Stimulated activated naive CD8-positive, alpha-beta T cell treated with anti-CD3 and anti-CD28 coated beads, Interleukin-15, Interleukin-2, amounts not matched to agents 100 ng/mL and 50 ng/mL, for 24 hours (primary cell): Measurements from ENCODE around the gene TAF1L.
"Not testable (repeated sequence)": the region's sequence is repeated elsewhere in the genome, so short reads cannot be mapped to it uniquely, and the experiment has no call there.

ENCODE experiments used
- H3K27ac Mint-ChIP-seq: one replicate; pipeline ENCODE4 v1.8.0; 2021; ENCODE audit warnings: mild to moderate bottlenecking, mixed read lengths
- H3K27me3 Mint-ChIP-seq: one replicate; pipeline ENCODE4 v1.8.0; 2021; ENCODE audit warnings: mixed read lengths
- H3K36me3 Mint-ChIP-seq: one replicate; pipeline ENCODE4 v1.8.0; 2021; ENCODE audit warnings: low read depth, mixed read lengths
- H3K4me1 Mint-ChIP-seq: one replicate; pipeline ENCODE4 v1.8.0; 2021; ENCODE audit warnings: low read depth, mixed read lengths
- H3K4me3 Mint-ChIP-seq: one replicate; pipeline ENCODE4 v1.8.0; 2021; ENCODE audit warnings: mild to moderate bottlenecking, mixed read lengths
- H3K9me3 Mint-ChIP-seq: one replicate; pipeline ENCODE4 v1.8.0; 2021; ENCODE audit warnings: mixed read lengths

The TAF1L gene

GRCh38 chr9:32635362-32635761, at the start of gene TAF1L:
TAF1L (minus strand) TSS chr9:32635669; CDS start chr9:32635579, 90 bp downstream.
- Mint-ChIP-seq H3K36me3 (no peaks in the 10 kb centered on the region), H3K4me1 (no peaks in the 10 kb centered on the region), H3K27me3 (peaks cover 16% of the 10 kb centered on the region), H3K27ac (no peak within 1 kb of the TSS), H3K9me3 (no peaks in the 10 kb centered on the region), H3K4me3 (no peak within 1 kb of the TSS)

GRCh38 chr9:32681751-32682150, 46.3 kb upstream of the TAF1L start:
- no peaks in the 10 kb centered on the region for H3K4me1 Mint-ChIP-seq
- peaks cover 13% of the 10 kb centered on the region for H3K27me3 Mint-ChIP-seq
- peaks cover 22% of the 10 kb centered on the region for H3K9me3 Mint-ChIP-seq
- H3K4me3 Mint-ChIP-seq = no peak overlapping the region
- no peak overlapping the region for H3K27ac Mint-ChIP-seq
- H3K36me3 Mint-ChIP-seq = no peaks in the 10 kb centered on the region

- Mint-ChIP-seq H3K36me3 (no peaks in the 10 kb centered on the region), H3K27ac (no peak overlapping the region), H3K27me3 (peaks cover 4% of the 10 kb centered on the region), H3K4me3 (no peak overlapping the region), H3K4me1 (no peaks in the 10 kb centered on the region), H3K9me3 (peaks cover 12% of the 10 kb centered on the region)
Measured at GRCh38 chr9:32677931-32678330, 42.5 kb upstream of the TAF1L start.

GRCh38 chr9:32672469-32672868, 37.0 kb upstream of the TAF1L start:
- no peaks in the 10 kb centered on the region for H3K9me3 Mint-ChIP-seq
- no peak overlapping the region for H3K27ac Mint-ChIP-seq
- no peaks in the 10 kb centered on the region for H3K27me3 Mint-ChIP-seq
- no peaks in the 10 kb centered on the region for H3K36me3 Mint-ChIP-seq
- no peaks in the 10 kb centered on the region for H3K4me1 Mint-ChIP-seq
- H3K4me3 Mint-ChIP-seq = no peak overlapping the region

GRCh38 chr9:32671333-32671732, 35.9 kb upstream of the TAF1L start:
- Mint-ChIP-seq H3K27ac (no peak overlapping the region), H3K36me3 (no peaks in the 10 kb centered on the region), H3K4me1 (no peaks in the 10 kb centered on the region)

GRCh38 chr9:32665101-32665500, 29.6 kb upstream of the TAF1L start:
- H3K9me3 Mint-ChIP-seq = no peaks in the 10 kb centered on the region
- H3K4me1 Mint-ChIP-seq = no peaks in the 10 kb centered on the region
- no peak overlapping the region for H3K27ac Mint-ChIP-seq
- H3K27me3 Mint-ChIP-seq = peaks cover 3% of the 10 kb centered on the region
- no peak overlapping the region for H3K4me3 Mint-ChIP-seq
- no peaks in the 10 kb centered on the region for H3K36me3 Mint-ChIP-seq

More at GRCh38 chr9:32671333-32671732, 35.9 kb upstream of the TAF1L start:
- no peaks in the 10 kb centered on the region for H3K9me3 Mint-ChIP-seq
- no peak overlapping the region for H3K4me3 Mint-ChIP-seq
- H3K27me3 Mint-ChIP-seq = no peaks in the 10 kb centered on the region

- Mint-ChIP-seq H3K4me1 (no peaks in the 10 kb centered on the region), H3K36me3 (no peaks in the 10 kb centered on the region), H3K4me3 (no peak overlapping the region), H3K9me3 (no peaks in the 10 kb centered on the region), H3K27me3 (peaks cover 3% of the 10 kb centered on the region), H3K27ac (no peak overlapping the region)
Measured at GRCh38 chr9:32663741-32664140, 28.3 kb upstream of the TAF1L start.

GRCh38 chr9:32647671-32648070, 12.2 kb upstream of the TAF1L start:
- H3K4me3 Mint-ChIP-seq = no peak overlapping the region
- H3K4me1 Mint-ChIP-seq = no peaks in the 10 kb centered on the region
- H3K27me3 Mint-ChIP-seq = peaks cover 16% of the 10 kb centered on the region
- H3K9me3 Mint-ChIP-seq = peaks cover 8% of the 10 kb centered on the region
- no peaks in the 10 kb centered on the region for H3K36me3 Mint-ChIP-seq
- no peak overlapping the region for H3K27ac Mint-ChIP-seq

GRCh38 chr9:32644698-32645097, 9.2 kb upstream of the TAF1L start:
- no peak overlapping the region for H3K27ac Mint-ChIP-seq
- H3K27me3 Mint-ChIP-seq = peaks cover 29% of the 10 kb centered on the region
- H3K9me3 Mint-ChIP-seq = no peaks in the 10 kb centered on the region
- H3K4me3 Mint-ChIP-seq = no peak overlapping the region
- H3K4me1 Mint-ChIP-seq = no peaks in the 10 kb centered on the region
- no peaks in the 10 kb centered on the region for H3K36me3 Mint-ChIP-seq

GRCh38 chr9:32633151-32633550, 2.3 kb downstream of the TAF1L start:
- not testable (repeated sequence) for H3K4me1 Mint-ChIP-seq, H3K4me3 Mint-ChIP-seq, H3K36me3 Mint-ChIP-seq, H3K27ac Mint-ChIP-seq, H3K27me3 Mint-ChIP-seq, H3K9me3 Mint-ChIP-seq

GRCh38 chr9:32631991-32632390, 3.5 kb downstream of the TAF1L start:
- Mint-ChIP-seq H3K4me1 (no peaks in the 10 kb centered on the region), H3K36me3 (no peaks in the 10 kb centered on the region), H3K4me3 (no peak overlapping the region), H3K27me3 (peaks cover 9% of the 10 kb centered on the region), H3K9me3 (no peaks in the 10 kb centered on the region), H3K27ac (no peak overlapping the region)

GRCh38 chr9:32627394-32627954, 8.0 kb downstream of the TAF1L start:
- no peaks in the 10 kb centered on the region for H3K4me1 Mint-ChIP-seq
- no peaks in the 10 kb centered on the region for H3K9me3 Mint-ChIP-seq
- H3K36me3 Mint-ChIP-seq = no peaks in the 10 kb centered on the region
- no peak overlapping the region for H3K27ac Mint-ChIP-seq
- no peak overlapping the region for H3K4me3 Mint-ChIP-seq
- H3K27me3 Mint-ChIP-seq = peaks cover 5% of the 10 kb centered on the region

GRCh38 chr9:32625320-32625719, 10.1 kb downstream of the TAF1L start:
- Mint-ChIP-seq H3K4me3 (no peak overlapping the region), H3K27me3 (peaks cover 8% of the 10 kb centered on the region), H3K9me3 (no peaks in the 10 kb centered on the region), H3K4me1 (no peaks in the 10 kb centered on the region), H3K27ac (no peak overlapping the region), H3K36me3 (no peaks in the 10 kb centered on the region)

- H3K27me3 Mint-ChIP-seq = peaks cover 15% of the 10 kb centered on the region
- H3K36me3 Mint-ChIP-seq = no peaks in the 10 kb centered on the region
- H3K27ac Mint-ChIP-seq = no peak overlapping the region
- no peaks in the 10 kb centered on the region for H3K4me1 Mint-ChIP-seq
- no peaks in the 10 kb centered on the region for H3K9me3 Mint-ChIP-seq
- H3K4me3 Mint-ChIP-seq = no peak overlapping the region
Measured at GRCh38 chr9:32622948-32623347, 12.5 kb downstream of the TAF1L start.

- no peaks in the 10 kb centered on the region for H3K36me3 Mint-ChIP-seq
- no peak overlapping the region for H3K27ac Mint-ChIP-seq
- no peaks in the 10 kb centered on the region for H3K4me1 Mint-ChIP-seq
- no peak overlapping the region for H3K4me3 Mint-ChIP-seq
- H3K27me3 Mint-ChIP-seq = peaks cover 32% of the 10 kb centered on the region
- H3K9me3 Mint-ChIP-seq = no peaks in the 10 kb centered on the region
Measured at GRCh38 chr9:32618261-32618660, 17.2 kb downstream of the TAF1L start.

GRCh38 chr9:32606811-32607210, 28.7 kb downstream of the TAF1L start:
- H3K9me3 Mint-ChIP-seq = no peaks in the 10 kb centered on the region
- no peaks in the 10 kb centered on the region for H3K4me1 Mint-ChIP-seq
- no peak overlapping the region for H3K4me3 Mint-ChIP-seq
- H3K36me3 Mint-ChIP-seq = no peaks in the 10 kb centered on the region
- peaks cover 11% of the 10 kb centered on the region for H3K27me3 Mint-ChIP-seq
- H3K27ac Mint-ChIP-seq = no peak overlapping the region
